ENCODE measurements around the gene PCDHGA1. TPM values are rescaled to one million over a fixed set of nuclear protein-coding genes. Genes with fewer than 3 reads are reported as not detected.

Gene PCDHGA1
- total and polyA plus RNA-seq, 9 of the 15 experiments (the other 6 are each of a cell fraction or from before 2014, with no cell fraction given) = 0.05 to 0.26 (median 0.18) TPM; not detected in 2

DNA sequence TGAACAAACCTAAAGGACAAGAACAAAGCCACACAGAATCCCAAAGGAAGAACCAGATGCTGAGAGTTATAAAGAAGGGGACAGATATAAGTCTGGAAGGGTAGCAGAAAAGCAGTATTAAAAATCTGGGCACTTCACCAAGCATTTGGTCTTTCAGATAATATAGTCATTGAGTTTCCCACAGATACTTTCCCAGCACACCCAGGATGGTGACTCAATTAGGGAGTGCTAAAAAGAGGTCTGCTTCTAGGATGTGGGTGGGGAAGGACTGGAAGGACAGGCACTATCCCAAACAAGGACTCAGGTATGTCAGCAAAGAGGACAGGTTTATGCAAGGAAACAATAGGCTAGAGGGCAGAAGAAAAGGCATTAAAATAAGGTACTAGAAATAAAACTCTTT lies 229.1 kb downstream of the PCDHGA1 start:
- no peak for FAIRE-seq
- no peaks in the 10 kb centered on the region for H3K9me3 ChIP-seq (replicated peaks; ENCODE audit: control insufficient read depth, insufficient read depth, low read depth, low read length)
- H3K9me1 ChIP-seq (ENCODE audit: control insufficient read depth, insufficient read depth, low read length) = no peaks in the 10 kb centered on the region
- no peak overlapping the region for H3K4me2 ChIP-seq (ENCODE audit: insufficient read depth, low read length)
- no peak overlapping the region for H3K4me3 ChIP-seq
- BruUV-seq (replicated peaks) = no TSS peak
- H2AFZ ChIP-seq (ENCODE audit: low read depth, low read length) = no peak overlapping the region
- no peaks in the 10 kb centered on the region for H4K20me1 ChIP-seq (replicated peaks; ENCODE audit: control insufficient read depth, insufficient read depth, low read length)
- H3K79me2 ChIP-seq (ENCODE audit: control insufficient read depth, insufficient read depth, low read length) = peaks cover 51% of the 10 kb centered on the region
- H3K4me1 ChIP-seq (replicated peaks in 1 of 2; ENCODE audit: control insufficient read depth in 2 of 2, insufficient read depth in 2 of 2, low read length in 2 of 2) = peaks cover 0 to 1% of the 10 kb centered on the region in 2 experiments; a peak in 1 of 5 replicates
- ChIA-PET POLR2A (interaction anchor here (0.6 kb wide), 1 partner anchor 215 kb away, joined by 3 read pairs; no protein-coding TSS in a partner anchor), CTCF (ENCODE audit: low intra/inter-chr PET ratio) (interaction anchor here (1.0 kb wide), 1 partner anchor 239 kb away, joined by 4 read pairs; the partner anchor contains the start of gene TAF7)
- H3K9ac ChIP-seq (ENCODE audit: insufficient read depth in 1 of 2, low read depth in 2 of 2, low read length in 2 of 2) = no peak overlapping the region
- TF ChIP-seq GTF2E2 (tag; IDR thresholded peaks at IDR 0.05) = no peak
- no peak for TF ChIP-seq CREBBP (IDR thresholded peaks at IDR 0.05; ENCODE audit: low read depth, low read length)
- TF ChIP-seq, protein P1, sequence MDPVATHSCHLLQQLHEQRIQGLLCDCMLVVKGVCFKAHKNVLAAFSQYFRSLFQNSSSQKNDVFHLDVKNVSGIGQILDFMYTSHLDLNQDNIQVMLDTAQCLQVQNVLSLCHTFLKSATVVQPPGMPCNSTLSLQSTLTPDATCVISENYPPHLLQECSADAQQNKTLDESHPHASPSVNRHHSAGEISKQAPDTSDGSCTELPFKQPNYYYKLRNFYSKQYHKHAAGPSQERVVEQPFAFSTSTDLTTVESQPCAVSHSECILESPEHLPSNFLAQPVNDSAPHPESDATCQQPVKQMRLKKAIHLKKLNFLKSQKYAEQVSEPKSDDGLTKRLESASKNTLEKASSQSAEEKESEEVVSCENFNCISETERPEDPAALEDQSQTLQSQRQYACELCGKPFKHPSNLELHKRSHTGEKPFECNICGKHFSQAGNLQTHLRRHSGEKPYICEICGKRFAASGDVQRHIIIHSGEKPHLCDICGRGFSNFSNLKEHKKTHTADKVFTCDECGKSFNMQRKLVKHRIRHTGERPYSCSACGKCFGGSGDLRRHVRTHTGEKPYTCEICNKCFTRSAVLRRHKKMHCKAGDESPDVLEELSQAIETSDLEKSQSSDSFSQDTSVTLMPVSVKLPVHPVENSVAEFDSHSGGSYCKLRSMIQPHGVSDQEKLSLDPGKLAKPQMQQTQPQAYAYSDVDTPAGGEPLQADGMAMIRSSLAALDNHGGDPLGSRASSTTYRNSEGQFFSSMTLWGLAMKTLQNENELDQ (CRISPR knock-in tag; IDR thresholded peaks at IDR 0.05; ENCODE audit: borderline replicate concordance) = no peak
- TF ChIP-seq GABPB1 (CRISPR knock-in tag; IDR thresholded peaks at IDR 0.05) = no peak
- no peak for TF ChIP-seq ZNF232 (CRISPR knock-in tag; IDR thresholded peaks at IDR 0.05)
- TF ChIP-seq, protein P2, sequence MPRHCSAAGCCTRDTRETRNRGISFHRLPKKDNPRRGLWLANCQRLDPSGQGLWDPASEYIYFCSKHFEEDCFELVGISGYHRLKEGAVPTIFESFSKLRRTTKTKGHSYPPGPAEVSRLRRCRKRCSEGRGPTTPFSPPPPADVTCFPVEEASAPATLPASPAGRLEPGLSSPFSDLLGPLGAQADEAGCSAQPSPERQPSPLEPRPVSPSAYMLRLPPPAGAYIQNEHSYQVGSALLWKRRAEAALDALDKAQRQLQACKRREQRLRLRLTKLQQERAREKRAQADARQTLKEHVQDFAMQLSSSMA (CRISPR knock-in tag; IDR thresholded peaks at IDR 0.05) = no peak
- no peak for TF ChIP-seq ELF1 (tag; IDR thresholded peaks at IDR 0.05)
- TF ChIP-seq FOXA3 (CRISPR knock-in tag; conservative IDR thresholded peaks at IDR 0.05 in 1 of 2, IDR thresholded peaks at IDR 0.05 in 1 of 2) = no peak
- TF ChIP-seq MEF2D (tag; conservative IDR thresholded peaks at IDR 0.05; ENCODE audit: low read depth) = no peak
- no peak for TF ChIP-seq ARID2 (IDR thresholded peaks at IDR 0.05)
- TF ChIP-seq SP2 (IDR thresholded peaks at IDR 0.05; ENCODE audit: extremely low read depth, low read depth, low read length, poor library complexity, severe bottlenecking) = no peak
- no peak for TF ChIP-seq ETV6 (IDR thresholded peaks at IDR 0.05; ENCODE audit: borderline replicate concordance in 1 of 2, low read depth in 2 of 2, low read length in 1 of 2)
- TF ChIP-seq ETV6 (CRISPR knock-in tag; IDR thresholded peaks at IDR 0.05; ENCODE audit: borderline replicate concordance) = no peak
- no peak for TF ChIP-seq EWSR1 (IDR thresholded peaks at IDR 0.05; ENCODE audit: borderline replicate concordance, low read depth, partially characterized antibody)
- TF ChIP-seq ZNF778 (CRISPR knock-in tag; IDR thresholded peaks at IDR 0.05) = no peak
- TF ChIP-seq POLR2AphosphoS2 (IDR thresholded peaks at IDR 0.05; ENCODE audit: low read length) = no peak
- no peaks in the 10 kb centered on the region for H3K27me3 ChIP-seq (ENCODE audit: control insufficient read depth in 2 of 2, insufficient read depth in 2 of 2, low read length in 2 of 2)
- no peak overlapping the region for H3K27ac ChIP-seq (ENCODE audit: extremely low read depth, low read depth, low read length)
- intact Hi-C loops (cut with micrococcal nuclease) = loop anchor here (2.0 kb wide), 2 partner anchors 139 to 347 kb away; partner anchors contain the start of genes PCDHB13 and PCDHGA11
- H3K36me3 ChIP-seq (ENCODE audit: control insufficient read depth, insufficient read depth, low read length) = peaks cover 98% of the 10 kb centered on the region
- in situ Hi-C loops (cut with MboI) = no loop called here
- no peak for DNase-seq (ENCODE audit: extremely low read depth in 1 of 4, low spot score in 3 of 4)
- no peak for ATAC-seq

Data from K562 (cell line).